ENCODE results near the gene STK39.

Gene STK39

DNA sequence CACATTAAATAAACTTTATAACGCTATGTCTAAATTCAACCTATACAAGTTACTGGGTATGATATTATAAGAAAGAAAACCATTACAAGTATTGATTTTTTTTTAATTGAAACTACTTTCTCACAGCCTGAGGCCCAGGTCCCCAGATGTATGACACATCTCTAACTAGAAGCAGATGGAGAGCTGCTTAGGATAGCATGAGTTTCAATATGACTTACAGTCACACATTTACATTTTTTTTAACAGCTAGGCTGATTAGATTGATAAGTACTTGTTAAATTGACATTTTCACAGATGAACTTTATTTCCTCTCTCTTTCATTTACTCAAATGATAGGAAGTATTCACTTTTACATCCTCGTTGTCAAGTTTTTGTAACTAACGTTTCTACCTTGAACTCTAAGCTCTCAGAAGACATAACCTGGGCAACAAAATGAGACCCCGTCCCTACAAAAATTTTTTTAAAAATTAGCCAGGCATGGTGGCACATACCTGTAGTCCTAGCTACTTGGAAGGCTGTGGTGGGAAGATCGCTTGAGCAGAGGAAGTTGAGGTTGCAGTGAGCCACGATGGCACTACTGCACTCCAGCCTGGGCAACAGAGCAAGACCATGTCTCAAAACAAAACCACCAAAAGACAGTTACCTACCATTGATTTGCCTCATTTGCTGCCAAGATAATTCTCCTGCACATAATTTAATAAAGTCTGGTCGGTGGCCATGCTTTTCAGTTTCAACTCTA, 52.4 kb downstream of the STK39 start:
- TF ChIP-seq, protein P1, sequence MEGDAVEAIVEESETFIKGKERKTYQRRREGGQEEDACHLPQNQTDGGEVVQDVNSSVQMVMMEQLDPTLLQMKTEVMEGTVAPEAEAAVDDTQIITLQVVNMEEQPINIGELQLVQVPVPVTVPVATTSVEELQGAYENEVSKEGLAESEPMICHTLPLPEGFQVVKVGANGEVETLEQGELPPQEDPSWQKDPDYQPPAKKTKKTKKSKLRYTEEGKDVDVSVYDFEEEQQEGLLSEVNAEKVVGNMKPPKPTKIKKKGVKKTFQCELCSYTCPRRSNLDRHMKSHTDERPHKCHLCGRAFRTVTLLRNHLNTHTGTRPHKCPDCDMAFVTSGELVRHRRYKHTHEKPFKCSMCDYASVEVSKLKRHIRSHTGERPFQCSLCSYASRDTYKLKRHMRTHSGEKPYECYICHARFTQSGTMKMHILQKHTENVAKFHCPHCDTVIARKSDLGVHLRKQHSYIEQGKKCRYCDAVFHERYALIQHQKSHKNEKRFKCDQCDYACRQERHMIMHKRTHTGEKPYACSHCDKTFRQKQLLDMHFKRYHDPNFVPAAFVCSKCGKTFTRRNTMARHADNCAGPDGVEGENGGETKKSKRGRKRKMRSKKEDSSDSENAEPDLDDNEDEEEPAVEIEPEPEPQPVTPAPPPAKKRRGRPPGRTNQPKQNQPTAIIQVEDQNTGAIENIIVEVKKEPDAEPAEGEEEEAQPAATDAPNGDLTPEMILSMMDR (IDR thresholded peaks at IDR 0.05) = no peak

GRCh38 chr2:168192839-168193616, 54.4 kb downstream of the STK39 start:
- TF ChIP-seq, protein P1 (IDR thresholded peaks at IDR 0.05) = no peak

DNA sequence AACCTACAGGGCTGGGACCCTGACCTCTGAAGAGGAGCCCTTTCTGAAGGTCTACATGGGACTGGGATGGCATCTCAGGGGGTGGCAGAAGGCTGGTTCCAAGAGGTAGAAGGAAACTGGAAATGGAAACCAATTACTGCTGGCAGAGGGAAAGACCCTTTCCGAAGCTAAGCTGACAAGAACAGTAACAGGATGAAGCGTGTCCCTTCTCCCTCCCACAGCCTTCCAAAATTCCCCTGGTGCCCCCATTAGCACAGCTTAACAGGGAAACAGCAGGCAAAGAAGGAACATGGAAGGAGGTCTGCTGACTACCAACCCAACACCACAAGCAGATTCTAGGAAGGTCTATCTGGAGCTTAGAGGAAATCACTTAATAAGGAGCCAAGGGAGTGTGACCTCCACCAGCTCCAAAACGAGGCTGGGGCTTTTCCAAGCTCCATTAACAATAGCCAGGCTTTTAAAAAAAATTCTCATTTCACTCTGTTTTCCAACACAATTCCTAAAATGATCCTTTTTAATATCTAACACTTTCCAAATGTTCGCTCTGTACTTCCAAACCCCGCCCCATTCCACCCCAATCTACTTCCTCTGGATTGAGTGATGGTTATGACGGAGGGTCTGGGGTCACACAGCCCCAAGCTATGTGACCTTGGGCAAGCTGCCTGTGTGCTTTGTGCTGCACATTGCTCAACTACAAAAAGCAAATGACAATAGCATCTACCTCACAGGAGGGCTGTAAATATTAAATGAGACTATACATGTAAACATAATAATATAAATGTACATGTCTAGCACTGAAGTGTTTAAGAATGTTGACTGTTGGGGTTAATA, 55.2 kb downstream of the STK39 start:
- TF ChIP-seq, protein P1 (IDR thresholded peaks at IDR 0.05) = no peak

GRCh38 chr2:168190590-168191336, 56.6 kb downstream of the STK39 start:
- TF ChIP-seq, protein P1 (IDR thresholded peaks at IDR 0.05) = no peak

DNA sequence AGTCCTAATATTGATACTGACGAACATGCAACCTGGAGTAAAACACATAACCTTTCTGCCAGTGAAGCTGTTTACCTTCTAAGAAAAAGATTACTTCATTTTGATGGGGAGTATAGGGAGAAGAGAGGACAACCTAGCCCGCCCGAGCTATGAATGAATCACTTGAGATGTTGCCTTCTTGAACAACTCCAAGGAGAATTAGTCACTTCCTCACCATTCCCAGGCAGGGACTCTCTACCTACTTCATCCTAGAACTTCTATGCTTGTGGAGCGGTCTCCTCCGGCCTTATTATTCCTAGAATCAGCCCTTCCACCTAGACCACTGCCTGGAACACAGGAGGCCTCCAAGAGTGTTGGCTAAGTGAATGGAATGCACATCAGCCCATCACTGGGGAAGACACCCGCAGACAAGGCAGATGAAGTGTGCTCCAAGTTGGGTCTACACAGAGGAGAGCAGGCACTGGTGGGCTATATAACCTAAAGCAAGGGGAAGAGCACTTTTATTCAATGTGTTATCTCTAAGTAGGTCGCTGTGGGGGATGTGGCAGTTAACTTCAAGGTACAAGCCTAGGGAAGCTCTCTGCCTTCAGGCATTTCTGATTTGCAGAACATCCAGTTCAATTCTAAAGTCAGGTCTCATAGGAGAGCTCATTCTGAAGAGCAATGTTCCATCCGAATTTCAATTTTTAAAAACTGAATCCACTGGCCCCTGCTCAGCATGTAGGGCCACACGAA, 57.4 kb downstream of the STK39 start:
- TF ChIP-seq, protein P1 (IDR thresholded peaks at IDR 0.05) = no peak

GRCh38 chr2:168188002-168188401, 59.4 kb downstream of the STK39 start:
- TF ChIP-seq, protein P1 (IDR thresholded peaks at IDR 0.05) = no peak
